Measurements from ENCODE around the gene GEN1. TPM values are rescaled to one million over a fixed set of nuclear protein-coding genes. Genes with fewer than 3 reads are reported as not detected.

GEN1 gene
- total and polyA plus RNA-seq, 10 donors, result 4.3 to 22.0 (median 16.6) TPM

DNA sequence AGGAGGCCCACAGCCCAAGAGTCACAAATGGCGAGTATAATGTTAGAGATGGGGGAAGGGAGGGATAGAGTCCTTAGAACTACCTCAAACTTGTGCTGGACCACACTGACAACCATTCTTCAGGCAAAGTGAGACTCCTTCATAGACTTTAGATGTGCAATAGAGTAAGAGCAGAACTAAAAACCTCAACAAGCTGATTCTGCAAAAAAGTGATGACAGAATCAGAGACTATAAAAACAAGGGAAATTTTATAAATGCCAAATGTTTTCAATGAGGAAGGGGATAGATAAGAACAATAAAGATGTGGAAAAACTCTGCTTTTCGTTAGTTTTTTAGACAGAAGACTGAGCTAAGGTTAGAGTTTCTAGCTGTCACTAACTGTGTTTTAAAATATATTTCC is 18.1 kb upstream of the GEN1 start:
- no peaks in the 10 kb centered on the region for H3K4me1 ChIP-seq
- TF ChIP-seq, protein P1, sequence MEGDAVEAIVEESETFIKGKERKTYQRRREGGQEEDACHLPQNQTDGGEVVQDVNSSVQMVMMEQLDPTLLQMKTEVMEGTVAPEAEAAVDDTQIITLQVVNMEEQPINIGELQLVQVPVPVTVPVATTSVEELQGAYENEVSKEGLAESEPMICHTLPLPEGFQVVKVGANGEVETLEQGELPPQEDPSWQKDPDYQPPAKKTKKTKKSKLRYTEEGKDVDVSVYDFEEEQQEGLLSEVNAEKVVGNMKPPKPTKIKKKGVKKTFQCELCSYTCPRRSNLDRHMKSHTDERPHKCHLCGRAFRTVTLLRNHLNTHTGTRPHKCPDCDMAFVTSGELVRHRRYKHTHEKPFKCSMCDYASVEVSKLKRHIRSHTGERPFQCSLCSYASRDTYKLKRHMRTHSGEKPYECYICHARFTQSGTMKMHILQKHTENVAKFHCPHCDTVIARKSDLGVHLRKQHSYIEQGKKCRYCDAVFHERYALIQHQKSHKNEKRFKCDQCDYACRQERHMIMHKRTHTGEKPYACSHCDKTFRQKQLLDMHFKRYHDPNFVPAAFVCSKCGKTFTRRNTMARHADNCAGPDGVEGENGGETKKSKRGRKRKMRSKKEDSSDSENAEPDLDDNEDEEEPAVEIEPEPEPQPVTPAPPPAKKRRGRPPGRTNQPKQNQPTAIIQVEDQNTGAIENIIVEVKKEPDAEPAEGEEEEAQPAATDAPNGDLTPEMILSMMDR (IDR thresholded peaks at IDR 0.05 in 8 of 11, conservative IDR thresholded peaks at IDR 0.05 in 3 of 11), result no peak
- TF ChIP-seq POLR2AphosphoS5 (IDR thresholded peaks at IDR 0.05) (no peak), POLR2A (IDR thresholded peaks at IDR 0.05) (no peak)
- H3K36me3 ChIP-seq, result peaks cover 0 to 98% (median 74%) of the 10 kb centered on the region in 6 donors
- no peak for DNase-seq
- no peak overlapping the region for H3K4me3 ChIP-seq
- no peaks in the 10 kb centered on the region for H3K9me3 ChIP-seq
- no peak overlapping the region for H3K27ac ChIP-seq
- intact Hi-C loops (cut with DNase I; ENCODE audit: low total_unique reads), result no loop called here
- H3K27me3 ChIP-seq (replicated peaks in 1 of 7), result no peaks in the 10 kb centered on the region
- WGBS, 5 donors, result 92 to 98% (median 96%) methylated on average over 2 of the region's 2 CpGs

- 91 to 98% (median 96%) methylated on average over 1 of the region's 1 CpG for WGBS, 5 donors
- H3K4me1 ChIP-seq, result no peaks in the 10 kb centered on the region
- no peaks in the 10 kb centered on the region for H3K27me3 ChIP-seq (replicated peaks in 1 of 7)
- intact Hi-C loops (cut with DNase I; ENCODE audit: low total_unique reads), result no loop called here
- H3K27ac ChIP-seq, result no peak overlapping the region
- H3K4me3 ChIP-seq, result no peak overlapping the region
- H3K36me3 ChIP-seq, result peaks cover 0 to 98% (median 66%) of the 10 kb centered on the region in 6 donors
- H3K9me3 ChIP-seq, result no peaks in the 10 kb centered on the region
- TF ChIP-seq POLR2AphosphoS5 (IDR thresholded peaks at IDR 0.05) (no peak), POLR2A (IDR thresholded peaks at IDR 0.05) (no peak)
- TF ChIP-seq, protein P1 (IDR thresholded peaks at IDR 0.05 in 8 of 11, conservative IDR thresholded peaks at IDR 0.05 in 3 of 11), result no peak
- no peak for DNase-seq
These were observed 16.9 kb upstream of the GEN1 start for GRCh38 chr2:17736989-17737388.

DNA sequence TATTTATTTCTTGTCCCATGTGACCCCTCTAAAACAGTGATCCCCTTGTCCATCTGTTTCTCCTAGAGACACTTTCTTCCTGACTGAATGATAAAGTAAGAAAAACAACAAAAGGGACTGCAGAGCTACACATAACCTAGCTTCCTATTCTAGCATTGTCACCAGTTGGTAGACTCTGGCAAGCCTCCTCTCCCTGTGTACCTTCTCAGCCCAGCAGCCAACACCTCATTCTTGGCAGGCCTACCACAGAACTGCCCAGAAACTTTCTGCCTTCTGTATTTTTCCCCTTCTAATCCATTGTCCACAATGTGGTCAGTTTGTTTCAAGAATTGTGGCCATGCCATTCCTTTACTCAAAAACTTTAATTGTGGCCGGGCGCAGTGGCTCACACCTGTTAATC is 13.7 kb upstream of the GEN1 start:
- Histone ChIP-seq H3K4me3 (no peak overlapping the region), H3K27me3 (replicated peaks in 1 of 7) (no peaks in the 10 kb centered on the region), H3K27ac (no peak overlapping the region), H3K9me3 (no peaks in the 10 kb centered on the region), H3K36me3 (peaks cover 0 to 97% (median 48%) of the 10 kb centered on the region in 6 donors), H3K4me1 (no peaks in the 10 kb centered on the region)
- no peak for DNase-seq
- TF ChIP-seq POLR2AphosphoS5 (IDR thresholded peaks at IDR 0.05) (no peak), POLR2A (IDR thresholded peaks at IDR 0.05) (no peak)
- TF ChIP-seq, protein P1 (IDR thresholded peaks at IDR 0.05 in 8 of 11, conservative IDR thresholded peaks at IDR 0.05 in 3 of 11), result no peak
- intact Hi-C loops (cut with DNase I; ENCODE audit: low total_unique reads), result no loop called here
- WGBS, 5 donors, result 95 to 100% (median 100%) methylated on average over 2 of the region's 2 CpGs

DNA sequence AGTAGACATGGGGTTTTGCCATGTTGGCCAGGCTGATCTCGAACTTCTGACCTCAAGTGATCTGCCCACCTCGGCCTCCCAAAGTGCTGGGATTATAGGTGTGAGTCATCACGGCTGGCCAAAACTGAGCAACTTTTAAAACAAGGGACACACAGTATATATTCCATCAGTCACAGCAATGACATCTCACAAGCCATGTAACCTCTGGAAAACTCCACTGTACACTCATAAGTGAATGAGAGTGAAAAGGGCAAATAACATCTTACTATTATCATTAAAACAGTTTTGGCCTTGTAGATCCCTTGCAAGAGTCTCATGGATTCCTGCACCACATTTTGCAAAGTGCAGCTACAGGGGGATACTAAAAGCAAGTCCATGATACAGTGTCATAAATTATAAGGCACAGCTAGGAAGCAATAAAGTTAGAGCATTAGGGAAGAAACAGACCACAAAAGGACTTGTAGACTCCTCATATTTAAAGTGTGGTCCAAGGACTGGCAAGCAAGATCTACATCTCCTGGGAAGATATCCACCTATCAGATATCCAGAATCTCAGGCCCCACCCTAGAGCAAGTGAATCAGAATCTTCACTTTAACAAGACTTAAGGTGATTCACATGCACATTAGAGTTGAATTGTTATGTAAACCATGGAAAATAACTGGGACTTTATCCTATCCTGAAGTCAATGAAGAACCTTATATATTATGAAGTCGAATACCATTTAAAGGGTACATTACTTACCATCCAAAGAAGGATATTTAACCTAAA is 6.1 kb upstream of the GEN1 start:
- Histone ChIP-seq H3K4me1 (peaks cover 8 to 49% (median 34%) of the 10 kb centered on the region in 6 donors), H3K27me3 (replicated peaks in 1 of 7) (no peaks in the 10 kb centered on the region), H3K27ac (no peak overlapping the region), H3K36me3 (peaks cover 0 to 28% (median 6%) of the 10 kb centered on the region in 6 donors), H3K9me3 (no peaks in the 10 kb centered on the region), H3K4me3 (no peak overlapping the region)
- DNase-seq, result no peak
- WGBS, 5 donors, result 85 to 94% (median 93%) methylated on average over 4 of the region's 4 CpGs
- intact Hi-C loops (cut with DNase I; ENCODE audit: low total_unique reads), result no loop called here
- TF ChIP-seq POLR2A (IDR thresholded peaks at IDR 0.05) (no peak), POLR2AphosphoS5 (IDR thresholded peaks at IDR 0.05) (no peak)
- TF ChIP-seq, protein P1 (IDR thresholded peaks at IDR 0.05 in 8 of 11, conservative IDR thresholded peaks at IDR 0.05 in 3 of 11), result no peak
